Uterus (tissue), 4 donors: Measurements from ENCODE around the gene WNK3. TPM values are rescaled to one million over a fixed set of nuclear protein-coding genes. Genes with fewer than 3 reads are reported as not detected.

Experiments used
- DNase-seq, 2 donors: peaks; one replicate each; pipeline ENCODE4 v3.0.0-alpha.2; 2019 to 2020
- H3K27ac ChIP-seq, 2 donors: fragments of 200-600 bp; sonication (generic); 1 replicate in 1 of 2; 2 replicates in 1 of 2; pipeline ENCODE4 v1.5.1; 2016 to 2018
- H3K27me3 ChIP-seq, 2 donors: fragments of 200-600 bp; sonication (generic); one replicate each; pipeline ENCODE4 v1.5.1; 2018 to 2019; ENCODE audit warnings: control low read depth in 1 of 2
- H3K36me3 ChIP-seq, 2 donors: fragments of 200-600 bp; sonication (generic); one replicate each; pipeline ENCODE4 v1.5.1; 2019; ENCODE audit warnings: control low read depth in 1 of 2
- H3K4me1 ChIP-seq, 2 donors: fragments of 200-600 bp; sonication (generic); one replicate each; pipeline ENCODE4 v1.5.1; 2018 to 2019; ENCODE audit warnings: control low read depth in 1 of 2
- H3K4me3 ChIP-seq, 2 donors: fragments of 200-600 bp; sonication (generic); 1 replicate in 1 of 2; 2 replicates in 1 of 2; pipeline ENCODE4 v1.5.1; 2018 to 2019; ENCODE audit warnings: mild to moderate bottlenecking in 1 of 2
- H3K9me3 ChIP-seq, 2 donors: fragments of 200-600 bp; sonication (generic); one replicate each; pipeline ENCODE4 v1.5.1; 2019; ENCODE audit warnings: control low read depth in 1 of 2
- POLR2A ChIP-seq, 2 donors: fragments of 450-650 bp; IDR thresholded peaks; one replicate each; pipeline ENCODE4 v1.6.1; 2016; ENCODE audit warnings: antibody characterized with exemption in 2 of 2, mild to moderate bottlenecking in 1 of 2, moderate library complexity in 1 of 2
- intact Hi-C: fragments of 100-400 bp; cut with DNase I; formaldehyde crosslinking; loops from one replicate; pipeline ENCODE4 v1.15.1; 2023; ENCODE audit warnings: low total_unique reads
- total RNA-seq, 4 donors: library from RNA; depleted of rRNA in 3 of 4; stranded (reverse); fragments of >200 nt in 3 of 4; gene quantifications; one replicate each; pipeline versions ENCODE4 v1.1.0 to v1.2.4, GENCODE V29; 2014 to 2023
- TF ChIP-seq, protein P1 (sequence below), 4 experiments: fragments of 200-600 bp in 2 of 4; fragments of 450-650 bp in 2 of 4; sonication (generic) in 2 of 4; IDR thresholded peaks; one replicate each; pipeline ENCODE4 v1.5.1; 2016 to 2019; ENCODE audit warnings: antibody characterized with exemption in 4 of 4, mild to moderate bottlenecking in 2 of 4, moderate library complexity in 1 of 4
- donor health status: DM: yes; HTN: yes; CAD: no.

The WNK3 gene
- total RNA-seq, 4 donors from 2014 or later, result 1.5 to 10.9 (median 4.0) TPM

DNA sequence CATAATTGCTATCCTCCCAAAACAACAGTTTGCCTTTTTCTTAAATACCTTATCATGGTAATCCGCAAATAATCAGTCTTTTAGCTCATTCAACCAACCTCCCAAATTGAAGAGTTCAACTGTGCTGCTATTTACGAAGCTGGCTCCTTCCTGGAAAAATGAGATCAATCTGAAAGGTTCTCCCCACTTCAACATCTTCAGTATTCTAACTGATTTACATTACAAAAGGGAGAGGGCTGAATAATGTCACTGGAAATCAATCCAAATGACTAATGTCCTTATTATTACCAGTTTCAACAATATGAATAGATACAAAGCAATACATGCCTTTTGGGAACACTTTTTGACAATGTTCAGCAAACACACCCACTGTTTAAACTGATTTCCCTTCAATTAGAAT lies 86.2 kb downstream of the WNK3 start:
- intact Hi-C loops, result no loop called here
- H3K4me3 ChIP-seq, result no peak overlapping the region
- H3K27me3 ChIP-seq, result no peaks in the 10 kb centered on the region
- H3K4me1 ChIP-seq, result no peaks in the 10 kb centered on the region
- DNase-seq, result no peak
- H3K9me3 ChIP-seq, result no peaks in the 10 kb centered on the region
- H3K36me3 ChIP-seq, result no peaks in the 10 kb centered on the region
- H3K27ac ChIP-seq, result no peak overlapping the region
- TF ChIP-seq POLR2A (IDR thresholded peaks at IDR 0.05), result no peak
- TF ChIP-seq, protein P1, sequence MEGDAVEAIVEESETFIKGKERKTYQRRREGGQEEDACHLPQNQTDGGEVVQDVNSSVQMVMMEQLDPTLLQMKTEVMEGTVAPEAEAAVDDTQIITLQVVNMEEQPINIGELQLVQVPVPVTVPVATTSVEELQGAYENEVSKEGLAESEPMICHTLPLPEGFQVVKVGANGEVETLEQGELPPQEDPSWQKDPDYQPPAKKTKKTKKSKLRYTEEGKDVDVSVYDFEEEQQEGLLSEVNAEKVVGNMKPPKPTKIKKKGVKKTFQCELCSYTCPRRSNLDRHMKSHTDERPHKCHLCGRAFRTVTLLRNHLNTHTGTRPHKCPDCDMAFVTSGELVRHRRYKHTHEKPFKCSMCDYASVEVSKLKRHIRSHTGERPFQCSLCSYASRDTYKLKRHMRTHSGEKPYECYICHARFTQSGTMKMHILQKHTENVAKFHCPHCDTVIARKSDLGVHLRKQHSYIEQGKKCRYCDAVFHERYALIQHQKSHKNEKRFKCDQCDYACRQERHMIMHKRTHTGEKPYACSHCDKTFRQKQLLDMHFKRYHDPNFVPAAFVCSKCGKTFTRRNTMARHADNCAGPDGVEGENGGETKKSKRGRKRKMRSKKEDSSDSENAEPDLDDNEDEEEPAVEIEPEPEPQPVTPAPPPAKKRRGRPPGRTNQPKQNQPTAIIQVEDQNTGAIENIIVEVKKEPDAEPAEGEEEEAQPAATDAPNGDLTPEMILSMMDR (IDR thresholded peaks at IDR 0.05), result no peak

DNA sequence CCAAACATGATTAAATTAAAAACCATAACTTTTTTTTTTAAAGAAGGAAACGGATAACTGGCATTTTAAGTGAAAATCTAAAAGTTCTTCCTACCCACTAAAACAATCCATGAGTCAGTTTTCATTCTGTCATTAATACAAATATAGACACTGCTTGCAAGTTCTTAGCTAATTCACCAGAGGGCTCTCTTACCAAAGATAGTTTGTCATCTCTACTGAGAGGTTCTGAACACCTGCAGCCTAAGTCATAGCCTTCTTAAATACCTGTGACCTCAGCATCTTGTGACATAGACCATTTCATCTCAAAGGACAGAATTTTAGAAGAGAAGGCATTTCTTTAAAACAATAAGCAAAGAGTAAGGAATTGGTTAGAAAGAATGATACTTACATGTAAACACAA lies 109.5 kb downstream of the WNK3 start:
- intact Hi-C loops, result no loop called here
- no peak for DNase-seq
- H3K36me3 ChIP-seq, result no peaks in the 10 kb centered on the region
- no peak overlapping the region for H3K27ac ChIP-seq
- TF ChIP-seq, protein P1 (IDR thresholded peaks at IDR 0.05), result peak in 2 of 4 experiments; percentile 5 to 8
- TF ChIP-seq POLR2A (IDR thresholded peaks at IDR 0.05), result no peak
- H3K4me1 ChIP-seq, result no peaks in the 10 kb centered on the region
- H3K27me3 ChIP-seq, result peaks cover 0 to 14% of the 10 kb centered on the region in 2 donors
- H3K9me3 ChIP-seq, result no peaks in the 10 kb centered on the region
- no peak overlapping the region for H3K4me3 ChIP-seq

DNA sequence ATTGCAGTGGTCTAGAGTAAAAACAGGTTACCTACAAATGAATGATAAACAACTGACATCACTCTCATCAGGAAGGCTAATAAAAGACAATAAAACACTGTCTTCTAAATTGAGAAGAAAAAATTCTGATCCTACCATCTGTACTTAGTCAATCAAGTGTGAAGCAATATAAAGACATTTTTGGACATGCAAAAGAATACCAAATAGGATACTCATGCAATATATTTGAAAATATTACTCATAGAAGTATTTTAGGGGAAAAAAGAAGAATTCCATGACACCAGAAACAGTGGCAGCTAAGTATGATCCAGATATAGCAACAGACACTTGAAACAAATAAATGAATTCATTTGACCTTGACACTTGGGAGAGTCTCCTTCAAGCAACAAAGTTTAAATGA lies 111.0 kb downstream of the WNK3 start:
- Histone ChIP-seq H3K4me3 (no peak overlapping the region), H3K27me3 (peaks cover 0 to 14% of the 10 kb centered on the region in 2 donors), H3K27ac (no peak overlapping the region), H3K9me3 (no peaks in the 10 kb centered on the region), H3K4me1 (no peaks in the 10 kb centered on the region), H3K36me3 (no peaks in the 10 kb centered on the region)
- TF ChIP-seq POLR2A (IDR thresholded peaks at IDR 0.05), result no peak
- TF ChIP-seq, protein P1 (IDR thresholded peaks at IDR 0.05), result no peak
- intact Hi-C loops, result no loop called here
- DNase-seq, result no peak

DNA sequence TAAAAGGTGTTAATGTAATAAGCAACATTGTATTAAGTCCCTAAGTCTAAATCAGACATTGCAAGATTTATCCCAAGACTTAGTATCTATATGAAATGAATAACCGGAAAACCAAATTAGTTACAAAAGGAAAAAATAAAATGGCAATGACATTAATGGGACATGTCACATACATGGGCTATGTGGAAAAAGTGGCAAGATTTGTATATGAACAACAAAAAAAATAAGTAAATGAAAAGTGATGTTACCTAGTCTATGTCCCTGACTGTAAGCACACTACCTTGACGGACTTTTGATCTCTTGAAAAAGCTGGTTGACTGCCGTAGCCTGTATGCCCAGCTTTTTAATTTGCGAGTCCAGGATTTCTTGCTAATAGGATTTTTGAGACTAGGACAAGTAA lies 119.3 kb downstream of the WNK3 start:
- Histone ChIP-seq H3K36me3 (no peaks in the 10 kb centered on the region), H3K4me1 (no peaks in the 10 kb centered on the region), H3K27ac (no peak overlapping the region), H3K27me3 (peaks cover 0 to 6% of the 10 kb centered on the region in 2 donors), H3K4me3 (no peak overlapping the region), H3K9me3 (no peaks in the 10 kb centered on the region)
- intact Hi-C loops, result no loop called here
- DNase-seq, result no peak
- TF ChIP-seq, protein P1 (IDR thresholded peaks at IDR 0.05), result no peak

DNA sequence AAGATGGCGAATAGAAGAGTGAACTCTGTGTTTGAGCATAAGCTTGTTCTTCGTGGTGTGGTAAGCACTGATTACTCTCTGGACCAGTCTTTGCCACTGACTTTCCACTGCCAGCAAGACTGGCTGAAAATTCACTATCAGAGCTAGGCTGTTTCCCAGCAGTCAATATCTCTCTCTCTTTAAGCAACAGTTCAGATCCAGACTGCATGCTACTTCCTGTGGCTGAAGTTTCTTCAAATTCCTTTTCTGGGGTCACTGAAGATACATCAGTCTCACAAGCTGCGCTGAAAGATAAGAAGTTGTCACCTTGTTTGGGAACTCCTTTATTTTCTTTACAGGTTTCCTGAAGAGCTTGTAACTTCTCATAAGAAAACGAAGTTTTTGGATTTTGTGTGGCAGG lies 120.8 kb downstream of the WNK3 start:
- no peak overlapping the region for H3K27ac ChIP-seq
- no peaks in the 10 kb centered on the region for H3K4me1 ChIP-seq
- TF ChIP-seq POLR2A (IDR thresholded peaks at IDR 0.05), result no peak
- TF ChIP-seq, protein P1 (IDR thresholded peaks at IDR 0.05), result no peak
- intact Hi-C loops, result no loop called here
- no peak for DNase-seq
- H3K9me3 ChIP-seq, result no peaks in the 10 kb centered on the region
- H3K27me3 ChIP-seq, result peaks cover 0 to 6% of the 10 kb centered on the region in 2 donors
- no peaks in the 10 kb centered on the region for H3K36me3 ChIP-seq
- H3K4me3 ChIP-seq, result no peak overlapping the region
